Measurements from ENCODE around the gene SETD4.

SETD4 gene

GRCh38 chr21:36003776-36004175, 56.5 kb downstream of the SETD4 start:
- DNase-seq, result no peak

- no peak for DNase-seq
Observed at GRCh38 chr21:35996217-35996616, 64.1 kb downstream of the SETD4 start.

- no peak for DNase-seq
Observed at GRCh38 chr21:35995522-35996088, 64.7 kb downstream of the SETD4 start.

GRCh38 chr21:35994613-35995012, 65.7 kb downstream of the SETD4 start:
- DNase-seq, result no peak

- no peak for DNase-seq
Observed at GRCh38 chr21:35993875-35994490, 66.3 kb downstream of the SETD4 start.

- DNase-seq, result no peak
Observed at GRCh38 chr21:35991131-35991530, 69.2 kb downstream of the SETD4 start.

GRCh38 chr21:35990609-35991008, 69.7 kb downstream of the SETD4 start:
- DNase-seq, result no peak

GRCh38 chr21:35989138-35989735, 71.1 kb downstream of the SETD4 start:
- no peak for DNase-seq

GRCh38 chr21:35988416-35989137, 71.7 kb downstream of the SETD4 start:
- no peak for DNase-seq

GRCh38 chr21:35987475-35987874, 72.9 kb downstream of the SETD4 start:
- DNase-seq, result no peak

- no peak for DNase-seq
Observed at GRCh38 chr21:35984654-35985361, 75.5 kb downstream of the SETD4 start.
